MM.1S (cell line): ENCODE data around the gene NCR3LG1.

ENCODE experiments used
- DNase-seq: peaks from one replicate; pipeline ENCODE4 v3.0.0-alpha.2; 2015
- H2AFZ ChIP-seq: fragments of 300-600 bp; sonication (generic); 2 replicates; pipeline ENCODE4 v1.6.0; 2016; ENCODE audit warnings: antibody characterized with exemption, low read length
- H3F3A ChIP-seq: fragments of 300-600 bp; sonication (generic); 2 replicates; pipeline ENCODE4 v1.6.1; 2016; ENCODE audit warnings: mild to moderate bottlenecking, antibody characterized with exemption, low read length, moderate library complexity, mixed read lengths; ENCODE audit not compliant: insufficient read depth
- H3K27ac ChIP-seq: fragments of 300-600 bp; sonication (generic); 2 replicates; pipeline ENCODE4 v1.5.1; 2016; ENCODE audit warnings: mild to moderate bottlenecking, low read length
- H3K27me3 ChIP-seq: fragments of 300-600 bp; sonication (generic); replicated peaks from 2 replicates; pipeline ENCODE4 v1.6.0; 2016; ENCODE audit warnings: low read length; ENCODE audit not compliant: insufficient read depth
- H3K36me3 ChIP-seq: fragments of 300-600 bp; sonication (generic); replicated peaks from 2 replicates; pipeline ENCODE4 v1.6.1; 2016; ENCODE audit warnings: mild to moderate bottlenecking, low read length, mixed read lengths; ENCODE audit not compliant: insufficient read depth
- H3K4me1 ChIP-seq: fragments of 300-600 bp; sonication (generic); 2 replicates; pipeline ENCODE4 v1.6.1; 2016; ENCODE audit warnings: low read length, mixed read lengths
- H3K4me2 ChIP-seq: fragments of 300-600 bp; sonication (generic); 2 replicates; pipeline ENCODE4 v1.6.0; 2016; ENCODE audit warnings: low read depth, low read length
- H3K4me3 ChIP-seq: fragments of 300-600 bp; sonication (generic); 2 replicates; pipeline ENCODE4 v1.5.1; 2016; ENCODE audit warnings: low read length, mixed read lengths
- H3K79me2 ChIP-seq: fragments of 300-600 bp; sonication (generic); 2 replicates; pipeline ENCODE4 v1.6.1; 2016; ENCODE audit warnings: mixed run types, low read length, mixed read lengths
- H3K9ac ChIP-seq: fragments of 300-600 bp; sonication (generic); 2 replicates; pipeline ENCODE4 v1.6.1; 2016; ENCODE audit warnings: low read length, mixed read lengths
- H3K9me2 ChIP-seq: fragments of 300-600 bp; sonication (generic); replicated peaks from 2 replicates; pipeline ENCODE4 v1.6.1; 2016; ENCODE audit warnings: mild to moderate bottlenecking, low read length, mixed read lengths; ENCODE audit not compliant: insufficient read depth
- H3K9me3 ChIP-seq: fragments of 300-600 bp; sonication (generic); replicated peaks from 2 replicates; pipeline ENCODE4 v1.6.1; 2016; ENCODE audit warnings: mild to moderate bottlenecking, low read length, mixed read lengths; ENCODE audit not compliant: insufficient read depth
- H4K20me1 ChIP-seq: fragments of 300-600 bp; sonication (generic); 2 replicates; pipeline ENCODE4 v1.6.1; 2016; ENCODE audit warnings: mild to moderate bottlenecking, low read length, moderate library complexity, mixed read lengths; ENCODE audit not compliant: insufficient read depth
- EZH2 ChIP-seq: fragments of 300-600 bp; sonication (generic); optimal IDR thresholded peaks from 2 replicates; pipeline ENCODE3; 2017; ENCODE audit warnings: low read depth, mild to moderate bottlenecking, antibody characterized with exemption, low read length, mixed read lengths
- EZH2phosphoT487 ChIP-seq: fragments of 300-600 bp; sonication (generic); IDR thresholded peaks from 2 replicates; pipeline ENCODE4 v1.6.1; 2018; ENCODE audit warnings: antibody characterized with exemption, low read length
- TF ChIP-seq, protein P1 (sequence below): fragments of 300-600 bp; sonication (generic); IDR thresholded peaks from 2 replicates; pipeline ENCODE4 v1.5.1; 2016; ENCODE audit warnings: antibody characterized with exemption, low read length, mixed read lengths

NCR3LG1 gene

GRCh38 chr11:17401841-17402240 is 50.2 kb downstream of the NCR3LG1 start:
- DNase-seq, result no peak
- H3K27me3 ChIP-seq, result no peaks in the 10 kb centered on the region

DNA sequence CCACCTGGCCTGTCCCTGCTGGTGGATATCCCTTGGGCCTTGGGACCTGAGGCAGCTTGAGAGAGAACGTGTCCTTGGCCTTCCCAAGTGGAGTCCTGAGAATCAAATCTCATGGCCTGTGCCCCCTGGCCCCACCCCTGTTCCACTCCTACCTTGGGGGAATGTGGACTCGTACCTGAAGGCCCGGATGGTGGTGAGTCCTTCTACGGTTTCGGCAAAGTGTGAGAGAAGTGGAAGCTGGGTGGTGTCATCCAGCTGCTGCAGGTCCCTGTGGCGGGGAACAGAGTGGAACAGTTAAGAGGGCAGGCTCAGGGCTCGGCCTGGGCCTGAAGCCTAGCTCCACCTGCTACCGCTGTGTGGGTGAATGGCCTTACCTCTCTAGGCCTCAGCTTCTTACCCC is 50.9 kb downstream of the NCR3LG1 start:
- Histone ChIP-seq H3K36me3 (no peaks in the 10 kb centered on the region), H3K9me2 (no peaks in the 10 kb centered on the region), H3K4me3 (no peak overlapping the region), H3K9ac (no peak overlapping the region), H3K4me1 (peaks cover 16% of the 10 kb centered on the region), H3K9me3 (no peaks in the 10 kb centered on the region), H4K20me1 (no peaks in the 10 kb centered on the region), H3F3A (0 out of 2 replicates have a peak, but pooled peaks cover 6% of the 10 kb centered on the region), H2AFZ (no peak overlapping the region), H3K27me3 (no peaks in the 10 kb centered on the region), H3K27ac (no peak overlapping the region), H3K4me2 (no peak overlapping the region), H3K79me2 (no peaks in the 10 kb centered on the region)
- no peak for DNase-seq
- TF ChIP-seq EZH2phosphoT487 (no peak), EZH2 (no peak)
- TF ChIP-seq, protein P1, sequence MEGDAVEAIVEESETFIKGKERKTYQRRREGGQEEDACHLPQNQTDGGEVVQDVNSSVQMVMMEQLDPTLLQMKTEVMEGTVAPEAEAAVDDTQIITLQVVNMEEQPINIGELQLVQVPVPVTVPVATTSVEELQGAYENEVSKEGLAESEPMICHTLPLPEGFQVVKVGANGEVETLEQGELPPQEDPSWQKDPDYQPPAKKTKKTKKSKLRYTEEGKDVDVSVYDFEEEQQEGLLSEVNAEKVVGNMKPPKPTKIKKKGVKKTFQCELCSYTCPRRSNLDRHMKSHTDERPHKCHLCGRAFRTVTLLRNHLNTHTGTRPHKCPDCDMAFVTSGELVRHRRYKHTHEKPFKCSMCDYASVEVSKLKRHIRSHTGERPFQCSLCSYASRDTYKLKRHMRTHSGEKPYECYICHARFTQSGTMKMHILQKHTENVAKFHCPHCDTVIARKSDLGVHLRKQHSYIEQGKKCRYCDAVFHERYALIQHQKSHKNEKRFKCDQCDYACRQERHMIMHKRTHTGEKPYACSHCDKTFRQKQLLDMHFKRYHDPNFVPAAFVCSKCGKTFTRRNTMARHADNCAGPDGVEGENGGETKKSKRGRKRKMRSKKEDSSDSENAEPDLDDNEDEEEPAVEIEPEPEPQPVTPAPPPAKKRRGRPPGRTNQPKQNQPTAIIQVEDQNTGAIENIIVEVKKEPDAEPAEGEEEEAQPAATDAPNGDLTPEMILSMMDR, result no peak

More at GRCh38 chr11:17401841-17402240, 50.2 kb downstream of the NCR3LG1 start:
- no peak for TF ChIP-seq EZH2phosphoT487
- TF ChIP-seq EZH2, result no peak
- TF ChIP-seq, protein P1, result no peak
- H4K20me1 ChIP-seq, result no peaks in the 10 kb centered on the region
- no peak overlapping the region for H3K4me2 ChIP-seq
- H3K4me1 ChIP-seq, result peaks cover 16% of the 10 kb centered on the region
- no peaks in the 10 kb centered on the region for H3K36me3 ChIP-seq
- no peak overlapping the region for H3K9ac ChIP-seq
- H3F3A ChIP-seq, result 0 out of 2 replicates have a peak, but pooled peaks cover 6% of the 10 kb centered on the region
- no peak overlapping the region for H2AFZ ChIP-seq
- H3K9me3 ChIP-seq, result no peaks in the 10 kb centered on the region
- no peak overlapping the region for H3K4me3 ChIP-seq
- no peaks in the 10 kb centered on the region for H3K9me2 ChIP-seq
- no peaks in the 10 kb centered on the region for H3K79me2 ChIP-seq
- H3K27ac ChIP-seq, result no peak overlapping the region

GRCh38 chr11:17403980-17404759 is 52.6 kb downstream of the NCR3LG1 start:
- H3K79me2 ChIP-seq, result no peaks in the 10 kb centered on the region
- H3K9me2 ChIP-seq, result no peaks in the 10 kb centered on the region
- TF ChIP-seq EZH2phosphoT487 (no peak), EZH2 (no peak)
- TF ChIP-seq, protein P1, result no peak
- H3K4me2 ChIP-seq, result no peak overlapping the region
- no peak overlapping the region for H3K27ac ChIP-seq
- H4K20me1 ChIP-seq, result no peaks in the 10 kb centered on the region
- peaks cover 16% of the 10 kb centered on the region for H3K4me1 ChIP-seq
- no peak overlapping the region for H3K9ac ChIP-seq
- no peak for DNase-seq
- H3F3A ChIP-seq, result 0 out of 2 replicates have a peak, but pooled peaks cover 6% of the 10 kb centered on the region
- no peaks in the 10 kb centered on the region for H3K36me3 ChIP-seq
- H3K27me3 ChIP-seq, result no peaks in the 10 kb centered on the region
- H3K4me3 ChIP-seq, result no peak overlapping the region
- no peaks in the 10 kb centered on the region for H3K9me3 ChIP-seq
- H2AFZ ChIP-seq, result no peak overlapping the region
